Measurements from ENCODE around the gene TRIM66.
A peak's percentile ranks its signal among the peaks of the same experiment; 100 is the strongest.

TRIM66 gene, protein sequence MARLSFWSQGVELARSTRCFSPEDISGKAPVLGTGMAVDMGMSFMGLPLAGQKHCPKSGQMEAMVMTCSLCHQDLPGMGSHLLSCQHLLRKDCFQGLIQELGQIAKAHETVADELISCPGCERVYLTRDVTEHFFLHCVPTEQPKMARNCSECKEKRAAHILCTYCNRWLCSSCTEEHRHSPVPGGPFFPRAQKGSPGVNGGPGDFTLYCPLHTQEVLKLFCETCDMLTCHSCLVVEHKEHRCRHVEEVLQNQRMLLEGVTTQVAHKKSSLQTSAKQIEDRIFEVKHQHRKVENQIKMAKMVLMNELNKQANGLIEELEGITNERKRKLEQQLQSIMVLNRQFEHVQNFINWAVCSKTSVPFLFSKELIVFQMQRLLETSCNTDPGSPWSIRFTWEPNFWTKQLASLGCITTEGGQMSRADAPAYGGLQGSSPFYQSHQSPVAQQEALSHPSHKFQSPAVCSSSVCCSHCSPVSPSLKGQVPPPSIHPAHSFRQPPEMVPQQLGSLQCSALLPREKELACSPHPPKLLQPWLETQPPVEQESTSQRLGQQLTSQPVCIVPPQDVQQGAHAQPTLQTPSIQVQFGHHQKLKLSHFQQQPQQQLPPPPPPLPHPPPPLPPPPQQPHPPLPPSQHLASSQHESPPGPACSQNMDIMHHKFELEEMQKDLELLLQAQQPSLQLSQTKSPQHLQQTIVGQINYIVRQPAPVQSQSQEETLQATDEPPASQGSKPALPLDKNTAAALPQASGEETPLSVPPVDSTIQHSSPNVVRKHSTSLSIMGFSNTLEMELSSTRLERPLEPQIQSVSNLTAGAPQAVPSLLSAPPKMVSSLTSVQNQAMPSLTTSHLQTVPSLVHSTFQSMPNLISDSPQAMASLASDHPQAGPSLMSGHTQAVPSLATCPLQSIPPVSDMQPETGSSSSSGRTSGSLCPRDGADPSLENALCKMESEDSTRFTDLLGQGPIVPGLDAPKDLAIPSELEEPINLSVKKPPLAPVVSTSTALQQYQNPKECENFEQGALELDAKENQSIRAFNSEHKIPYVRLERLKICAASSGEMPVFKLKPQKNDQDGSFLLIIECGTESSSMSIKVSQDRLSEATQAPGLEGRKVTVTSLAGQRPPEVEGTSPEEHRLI (N-terminal part only)

DNA sequence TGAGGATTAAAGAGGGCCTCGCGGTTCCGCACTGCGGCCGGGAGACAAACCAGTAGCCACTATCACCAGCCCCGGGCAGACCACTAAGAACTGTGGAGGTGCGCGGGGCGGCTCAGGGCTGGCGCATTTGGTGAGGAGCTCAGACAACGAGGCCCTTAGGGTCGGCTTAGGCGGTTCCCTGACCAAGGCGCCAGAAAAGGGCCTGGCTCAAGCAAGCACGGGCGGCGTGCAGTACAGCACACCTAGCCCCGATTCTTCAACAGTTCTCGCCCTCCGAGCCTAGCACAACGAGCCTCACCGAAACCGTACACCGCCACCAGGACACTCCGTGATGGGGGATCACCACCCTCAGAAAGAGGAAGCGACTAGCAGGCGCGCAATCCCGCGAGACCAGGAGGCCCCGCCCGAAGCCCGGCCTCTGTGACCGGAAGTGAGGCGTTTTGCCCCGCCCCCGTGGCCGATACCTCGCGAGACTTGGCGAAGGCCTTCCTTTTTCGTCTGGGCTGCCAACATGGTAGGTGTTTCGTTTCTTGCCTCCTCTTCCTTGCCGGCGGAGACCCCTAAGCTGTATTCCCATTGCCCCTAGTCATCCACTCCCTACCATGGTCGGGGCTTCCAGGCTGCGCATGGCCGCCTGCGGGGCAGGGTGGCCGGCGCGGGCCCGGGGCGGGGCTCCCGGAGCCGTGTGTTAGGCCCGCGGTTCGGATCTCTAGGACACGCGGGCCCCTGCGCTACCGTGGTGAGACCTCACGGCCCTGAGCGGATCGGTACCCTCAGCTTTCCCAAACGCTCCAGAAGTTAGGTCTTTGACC, at the start of gene TRIM66, which contains the start of gene RPL27A:
TSS of gene TRIM66 (minus strand) at position 363 of the 812 bp plus-strand sequence. CDS start 10,391 bp downstream, outside the sequence.
TSS of gene RPL27A (plus strand) at position 490 of the 812 bp plus-strand sequence. CDS start at position 512, 22 bp downstream.
- peak; percentile 95 for DNase-seq

DNA sequence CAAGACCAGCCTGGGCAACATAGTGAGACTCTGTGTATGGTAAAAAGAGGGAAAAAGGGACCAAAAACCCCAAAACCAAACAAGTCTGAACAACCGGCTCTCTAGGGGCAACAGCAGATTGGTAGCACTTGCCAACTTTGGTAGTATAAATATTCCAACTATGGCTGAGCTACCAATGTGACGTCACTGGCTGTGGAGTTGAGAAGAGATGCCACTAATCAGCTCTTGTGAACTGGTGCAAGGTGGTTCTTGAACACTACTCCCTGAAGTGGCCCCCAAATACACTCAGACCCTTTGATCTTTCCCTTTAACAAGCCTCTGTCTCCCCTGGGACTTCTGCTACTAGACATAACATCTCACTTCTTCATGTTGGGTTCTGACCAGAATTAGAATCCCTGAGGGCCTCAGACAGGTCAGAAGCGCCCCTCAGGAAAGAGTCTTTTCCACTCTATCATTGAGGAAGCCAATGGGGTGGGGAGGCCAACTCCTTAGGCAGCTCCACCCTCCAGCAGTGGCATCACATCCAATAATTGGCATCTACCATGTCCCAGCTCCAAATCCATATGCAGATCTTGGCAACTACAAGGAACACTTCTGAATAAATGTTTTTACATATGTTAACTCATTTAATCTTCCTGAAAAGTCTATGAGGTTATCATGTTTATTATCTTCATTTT, 49.3 kb upstream of the TRIM66 start:
- DNase-seq = no peak

DNA sequence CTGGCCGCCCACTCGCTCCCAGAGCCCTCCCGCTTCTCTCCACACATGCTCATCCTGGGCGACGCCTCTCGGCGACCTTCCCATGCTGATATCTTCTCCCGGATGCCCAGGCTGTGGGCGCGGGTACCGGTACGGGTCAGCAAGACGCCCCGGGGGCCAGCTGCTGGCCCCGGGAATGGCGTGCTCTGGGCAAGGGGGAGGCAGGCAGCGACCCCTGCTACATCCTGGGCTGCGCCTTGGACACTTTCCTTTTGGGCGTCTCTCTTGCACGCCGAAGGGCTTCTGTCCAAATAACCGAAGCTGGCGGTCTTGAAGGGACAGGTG, 48.2 kb upstream of the TRIM66 start:
- no peak for DNase-seq

DNA sequence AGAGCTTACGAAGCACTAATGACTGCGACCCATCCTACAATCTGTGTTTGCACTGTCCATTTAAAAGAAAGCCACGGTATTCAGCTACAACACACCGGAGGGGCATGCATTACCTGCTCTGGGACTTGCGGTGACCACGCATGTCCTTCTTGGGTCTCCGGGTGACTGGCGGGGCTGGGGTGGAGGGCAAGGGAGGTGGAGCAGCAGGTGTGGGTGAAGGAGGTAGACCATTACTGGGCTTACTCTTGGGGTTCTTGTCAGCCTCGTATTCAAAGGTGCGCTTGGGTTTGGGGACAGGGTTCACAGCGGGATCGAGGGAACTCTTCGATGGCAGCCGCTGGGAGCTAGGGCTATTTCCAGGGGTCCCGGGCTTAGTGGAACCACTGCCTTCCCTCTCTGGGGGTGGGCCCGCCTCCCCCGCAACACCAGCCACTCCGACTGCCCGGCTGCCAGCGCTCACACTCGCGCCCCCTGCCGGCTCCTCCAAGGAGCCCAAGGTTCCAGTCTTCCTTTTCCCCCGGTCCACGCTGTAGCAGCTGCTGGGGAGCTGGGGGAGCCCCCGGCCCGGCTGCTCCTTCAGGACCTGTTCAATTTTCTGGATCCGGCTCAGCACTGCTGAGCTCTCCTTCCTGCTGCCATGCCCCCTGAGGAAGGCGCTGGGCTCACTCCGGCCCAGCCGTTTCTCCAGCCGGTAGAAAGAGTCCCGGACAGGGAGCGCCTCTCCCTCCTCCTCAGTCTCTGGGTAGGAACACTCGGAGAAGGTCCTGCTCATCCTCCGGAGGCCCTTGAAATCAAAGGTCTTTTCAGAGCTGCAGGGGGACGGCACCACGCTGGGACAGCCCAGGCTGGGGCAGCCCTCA, 47.6 kb upstream of the TRIM66 start:
- no peak for DNase-seq

DNA sequence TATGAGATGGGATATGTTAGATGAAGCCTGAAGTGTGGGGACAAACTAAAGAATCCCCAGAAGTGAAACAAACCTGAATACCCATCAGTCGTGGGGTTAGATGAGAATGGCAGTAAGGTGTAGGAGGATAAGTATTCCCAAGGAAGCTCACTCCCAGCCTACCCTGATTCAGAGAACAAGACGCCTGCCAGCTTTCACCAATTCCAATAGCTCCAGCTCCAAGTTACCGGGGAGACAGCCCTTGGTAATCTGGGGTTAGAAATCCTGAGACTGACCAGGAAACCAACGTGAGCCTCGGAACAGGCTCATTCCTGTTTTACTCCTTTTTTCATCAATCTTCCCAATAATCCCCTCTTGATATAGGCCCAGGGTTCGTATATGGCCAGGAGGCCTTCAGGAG, 46.6 kb upstream of the TRIM66 start:
- DNase-seq = no peak

DNA sequence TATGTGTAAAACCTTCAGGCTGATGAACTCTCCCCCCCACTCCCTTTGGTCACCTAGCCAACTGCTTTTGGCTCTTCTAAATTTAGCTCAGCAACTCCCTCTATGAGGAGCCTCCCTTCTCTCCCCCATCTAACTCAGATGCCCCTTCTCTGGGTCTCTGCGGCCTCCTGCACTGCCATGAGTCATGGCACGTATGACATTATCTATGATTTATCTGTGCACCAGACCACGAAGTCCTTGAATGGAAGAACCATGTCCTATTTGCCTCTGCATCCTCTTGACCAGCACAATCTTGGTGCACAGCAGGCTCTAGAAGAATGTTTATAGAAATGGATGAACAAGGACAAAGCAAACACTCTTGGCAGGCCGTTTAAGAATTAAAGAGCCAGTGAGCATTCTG, 46.1 kb upstream of the TRIM66 start:
- no peak for DNase-seq

DNA sequence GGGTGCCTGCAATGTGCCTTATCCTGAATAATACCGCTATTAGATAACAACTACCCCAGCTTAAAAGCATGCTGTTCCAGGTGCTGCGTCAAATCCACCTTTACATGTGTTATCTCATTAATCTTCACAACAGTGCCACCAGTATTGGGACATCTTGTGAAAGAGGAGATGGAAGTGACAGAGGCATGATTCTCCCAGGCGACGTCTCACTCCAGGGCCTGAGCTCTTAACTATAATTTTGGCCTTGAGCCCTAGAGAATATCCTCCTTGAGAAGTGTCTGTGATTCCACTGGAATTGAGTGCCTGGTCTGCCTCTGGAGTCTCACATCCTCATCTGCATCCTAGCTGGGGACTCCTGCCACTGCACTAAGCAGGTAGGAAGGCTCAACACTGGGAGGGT, 43.9 kb upstream of the TRIM66 start:
- DNase-seq = no peak

DNA sequence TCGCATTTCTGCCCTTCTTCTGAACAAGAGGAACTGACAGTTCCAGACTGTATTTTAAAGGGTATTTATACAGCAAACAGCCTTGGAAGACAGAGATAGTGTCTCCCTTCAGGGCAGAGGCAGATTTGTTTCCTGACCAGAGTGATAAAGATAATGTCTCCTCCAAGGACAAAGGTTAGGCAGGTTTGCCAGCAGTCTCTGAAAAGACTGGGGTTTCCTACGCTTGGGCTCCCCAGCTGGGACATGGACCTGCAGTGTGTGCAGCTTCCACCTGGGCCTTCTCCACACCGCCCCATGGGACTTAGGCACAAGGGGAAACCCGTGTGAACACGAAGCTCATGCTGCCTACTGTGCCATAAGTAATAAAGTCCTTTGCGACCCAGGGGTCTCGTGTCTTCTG, 42.2 kb upstream of the TRIM66 start:
- no peak for DNase-seq

DNA sequence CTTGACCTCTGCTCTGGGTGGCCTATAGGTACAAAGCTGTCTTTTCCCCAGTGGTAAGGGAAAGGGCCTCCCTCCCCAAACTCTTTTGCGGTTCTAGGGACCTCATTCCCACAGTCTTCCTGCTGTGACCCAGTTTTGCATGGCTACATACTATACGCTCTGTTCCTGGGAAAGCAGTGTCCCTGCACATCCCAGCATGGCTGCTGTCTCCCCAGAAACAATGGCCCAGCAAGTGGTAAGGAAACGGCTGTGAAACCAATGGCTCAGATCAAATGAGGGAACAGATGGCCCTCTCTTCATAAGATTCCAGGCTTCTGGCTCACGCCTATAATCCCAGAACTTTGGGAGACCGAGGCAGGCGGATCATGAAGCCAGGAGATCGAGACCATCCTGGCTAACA, 41.2 kb upstream of the TRIM66 start:
- no peak for DNase-seq

DNA sequence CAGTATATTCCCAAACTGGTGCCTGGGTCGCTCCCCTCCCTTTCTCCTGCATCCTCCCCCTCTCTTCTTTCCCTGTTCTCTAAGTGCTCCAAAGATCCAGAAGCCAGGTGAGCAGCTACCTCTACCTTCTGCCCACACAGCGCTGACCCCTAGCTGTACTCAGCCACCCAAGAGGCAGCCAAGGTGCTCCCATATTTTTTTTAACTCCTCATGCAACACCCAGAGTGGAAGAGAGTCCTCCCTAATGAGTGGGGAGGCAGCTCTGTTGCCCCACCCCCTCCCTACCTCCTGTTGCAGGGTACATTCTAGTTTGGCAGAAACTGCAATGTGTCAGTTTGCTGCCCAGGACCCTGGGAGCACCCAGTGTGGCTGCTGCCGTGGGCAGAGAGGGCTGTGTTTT, 40.3 kb upstream of the TRIM66 start:
- no peak for DNase-seq

DNA sequence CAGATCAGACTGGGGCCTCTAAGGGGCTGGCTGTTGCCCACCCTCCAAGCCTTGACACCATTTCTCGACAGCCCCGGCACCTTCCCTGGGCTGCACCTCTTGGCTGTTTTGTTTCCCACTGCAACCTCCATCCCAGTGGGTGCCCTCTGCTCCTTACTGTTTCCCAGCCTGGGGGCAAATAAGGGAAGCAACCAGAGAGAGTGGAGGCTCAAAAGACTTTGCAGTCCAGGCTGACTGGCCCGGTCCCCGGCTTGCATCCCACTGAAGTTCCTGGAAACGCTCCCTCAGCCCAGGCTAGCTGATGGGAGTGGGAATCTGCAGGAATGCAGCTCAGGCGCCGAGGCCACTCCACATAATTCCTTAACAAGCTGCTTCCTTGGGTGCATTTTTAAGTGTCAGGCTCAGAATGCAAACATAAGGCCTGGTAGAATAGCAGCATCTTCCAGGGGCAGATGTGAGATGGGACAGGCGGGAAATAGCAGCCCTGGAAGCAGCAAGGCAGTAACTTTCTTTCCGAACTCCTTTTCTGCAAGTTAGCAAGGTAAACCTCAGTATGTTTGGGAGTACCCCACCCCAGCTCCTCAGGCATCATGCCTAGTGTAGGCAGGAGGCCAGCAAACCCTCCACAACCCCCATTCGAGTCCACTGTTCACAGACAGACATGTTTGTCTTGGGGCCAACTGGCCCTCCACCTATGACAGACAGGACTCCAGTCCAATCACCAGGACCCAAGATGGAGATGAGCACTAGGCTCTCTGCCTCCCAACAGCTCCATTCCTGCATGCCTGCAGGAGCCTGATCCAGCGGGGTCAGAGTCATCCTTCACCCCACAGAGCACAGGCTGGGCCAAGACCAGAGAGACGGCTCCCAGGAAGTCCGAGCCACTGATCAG, 39.4 kb upstream of the TRIM66 start:
- no peak for DNase-seq

DNA sequence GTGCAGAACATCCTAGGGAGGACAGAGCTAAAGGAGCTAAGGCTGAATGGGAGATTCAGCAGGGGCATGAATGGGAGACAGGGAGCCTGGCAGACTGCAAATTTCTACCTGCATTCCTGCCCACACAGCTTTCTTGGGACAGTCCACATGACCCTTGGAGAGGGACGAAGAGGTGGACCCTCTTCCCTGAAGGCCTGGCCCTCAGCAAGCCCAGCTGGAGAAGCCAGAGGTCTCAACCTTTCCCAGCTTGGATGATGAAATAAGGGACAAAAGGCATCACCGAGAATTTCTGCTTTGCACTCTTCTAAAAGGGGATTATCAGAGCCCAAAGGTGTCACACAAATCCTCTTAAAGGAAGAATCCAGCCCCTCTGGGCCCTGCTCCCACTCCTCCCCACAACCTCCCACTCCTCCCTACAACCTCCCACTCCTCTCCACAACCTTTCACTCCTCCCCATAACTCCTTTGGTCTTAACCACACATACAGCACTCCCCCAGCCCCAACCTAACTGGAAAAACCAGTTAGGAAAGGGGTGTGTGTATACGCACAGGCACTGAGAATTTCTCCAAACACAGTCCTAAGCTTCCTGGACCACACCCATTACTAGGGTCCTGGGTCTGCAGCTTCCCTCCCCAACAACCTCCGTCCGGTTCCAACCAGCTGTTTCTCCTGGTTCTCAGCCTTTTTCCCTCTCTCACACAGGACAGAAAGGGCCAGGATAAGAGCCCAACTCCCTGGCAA, 38.6 kb upstream of the TRIM66 start:
- DNase-seq = no peak

DNA sequence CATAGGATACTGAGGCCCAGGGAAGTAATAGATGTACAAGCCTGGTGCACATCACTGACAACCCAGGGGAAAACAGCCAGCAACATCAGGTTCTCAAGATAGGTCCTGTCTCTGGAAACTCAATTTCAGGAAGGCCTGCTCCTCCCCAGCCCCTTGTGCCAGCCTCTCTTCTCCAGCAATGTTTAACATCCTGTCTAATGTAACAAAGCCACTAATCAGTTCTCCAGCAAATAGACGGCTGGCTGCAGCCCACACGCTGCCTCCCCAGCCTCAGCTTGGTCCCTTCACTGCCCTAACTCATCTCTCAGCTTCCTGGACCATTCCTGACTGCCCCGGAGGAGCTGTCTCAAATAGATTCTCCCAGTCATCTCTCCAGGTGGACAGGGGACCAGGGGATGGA, 37.9 kb upstream of the TRIM66 start:
- no peak for DNase-seq

DNA sequence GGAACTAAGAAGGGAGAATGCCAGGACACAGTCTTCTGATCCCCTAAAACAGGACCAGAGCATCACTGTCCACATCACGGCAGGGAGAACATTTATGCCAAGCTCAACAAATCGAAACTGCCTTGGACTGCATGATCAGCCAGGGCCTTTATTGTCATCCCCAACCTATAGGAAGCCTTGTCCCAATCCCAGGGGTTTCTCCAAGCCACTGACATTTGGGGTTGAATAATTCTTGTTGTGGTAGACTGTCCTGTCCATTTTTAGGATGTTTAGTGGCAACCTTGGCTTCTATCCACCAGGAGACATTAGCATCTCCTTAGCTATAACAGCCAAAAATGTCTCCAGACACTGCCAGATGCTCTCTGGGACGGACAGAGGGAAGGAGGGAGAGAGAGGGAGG, 37.3 kb upstream of the TRIM66 start:
- DNase-seq = no peak

DNA sequence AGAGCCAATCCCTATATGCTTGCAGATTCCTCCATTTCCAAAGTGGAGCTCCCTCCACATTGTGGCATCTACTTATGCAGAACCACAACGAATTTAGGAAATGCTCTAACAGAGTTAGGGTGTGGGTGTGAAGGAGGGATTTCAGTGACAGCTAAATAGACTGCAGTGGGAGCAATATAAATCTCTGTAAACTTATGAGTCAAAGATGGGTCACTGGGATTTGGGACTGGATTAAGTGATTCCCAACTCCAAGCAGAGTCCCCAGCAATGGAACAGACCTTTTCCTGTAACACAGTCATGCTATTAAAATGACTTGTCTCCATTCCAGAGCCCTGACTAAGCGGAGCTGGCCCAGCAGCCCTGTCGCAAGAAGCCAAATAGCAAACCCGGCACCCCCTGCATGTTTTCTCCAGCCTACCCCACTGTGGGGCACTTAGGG, 36.8 kb upstream of the TRIM66 start:
- no peak for DNase-seq

DNA sequence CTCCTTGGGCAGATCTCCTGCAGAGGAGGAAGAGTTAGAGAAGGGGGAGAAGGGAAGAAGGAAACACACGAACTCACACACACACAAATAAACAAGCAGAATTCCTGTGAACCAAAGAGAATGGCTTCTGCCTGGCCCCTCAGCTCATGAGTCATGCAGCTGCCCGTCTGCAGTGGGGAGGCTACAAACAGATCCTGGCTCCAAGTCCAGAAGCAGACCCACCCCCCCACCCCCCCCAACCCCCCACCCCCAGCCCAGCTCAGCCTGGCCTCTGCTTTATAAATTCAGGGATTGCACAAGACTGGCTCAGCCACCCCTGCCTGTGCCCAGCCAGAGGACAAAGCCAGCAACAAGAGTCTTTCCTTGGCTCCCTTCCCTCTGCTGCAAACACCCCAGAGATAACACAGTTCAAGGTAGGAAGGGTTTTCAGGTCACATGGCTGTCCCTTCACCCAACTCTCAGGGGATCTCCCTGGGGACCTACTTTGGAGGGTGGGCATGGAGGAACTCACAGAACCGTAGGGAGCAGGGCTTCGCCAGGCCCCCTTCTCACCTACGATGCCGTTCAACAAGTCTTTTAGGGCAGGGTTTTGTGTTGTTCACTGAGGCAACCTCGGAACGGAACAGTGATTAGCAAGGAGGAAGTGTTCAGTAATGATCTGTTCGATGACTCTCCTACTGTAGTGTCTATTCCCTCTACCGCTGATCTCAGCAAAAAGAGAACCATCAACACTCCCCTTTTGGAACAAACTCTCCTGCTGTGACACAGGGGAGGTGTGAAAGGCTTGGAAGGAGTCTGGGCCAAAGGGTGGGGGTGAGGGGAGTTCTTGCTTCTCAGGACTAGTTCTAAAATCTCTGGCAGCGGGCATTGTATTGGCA, 35.6 kb upstream of the TRIM66 start:
- no peak for DNase-seq

DNA sequence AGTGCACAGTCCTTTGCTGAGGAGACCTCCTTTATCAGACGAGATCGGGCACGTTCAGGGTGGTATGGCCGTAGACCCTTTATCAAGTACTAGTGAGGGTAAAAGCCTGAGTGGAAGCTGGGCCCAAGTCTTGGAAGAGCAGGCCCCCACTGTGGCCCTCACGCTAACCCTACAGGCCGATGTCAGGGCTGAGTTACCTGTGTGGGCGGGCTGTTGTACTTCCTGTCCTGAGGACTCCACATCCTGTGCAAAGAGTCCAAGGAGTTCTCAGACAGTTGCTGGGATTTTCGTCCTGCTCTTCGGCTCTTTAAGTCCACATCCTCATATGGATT, 35.0 kb upstream of the TRIM66 start:
- DNase-seq = no peak

DNA sequence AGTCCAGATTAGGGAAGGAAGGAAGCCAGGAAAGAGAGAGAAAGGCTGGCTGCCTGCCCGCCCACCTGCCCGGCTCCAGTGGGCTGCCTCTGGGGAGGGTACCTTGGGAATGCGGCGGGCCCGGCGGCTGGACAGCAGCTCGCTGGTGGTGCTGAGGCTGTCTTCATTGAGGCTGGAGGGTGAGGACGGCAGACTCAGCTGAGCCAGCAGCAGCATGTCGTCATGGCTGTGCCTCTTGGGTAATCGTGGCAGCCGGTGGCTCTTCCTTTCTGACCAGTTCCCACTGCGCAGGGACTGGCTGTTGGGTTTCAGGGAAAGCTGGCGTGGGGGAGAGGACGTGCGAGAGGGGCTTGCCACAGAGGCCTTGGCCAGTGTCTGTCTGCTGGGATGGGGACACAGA, 33.0 kb upstream of the TRIM66 start:
- no peak for DNase-seq

All from NCI-H2107 (cell line).